Upper lobe of left lung (tissue), 4 donors: ENCODE results near the gene RCL1.

Source experiments
- CTCF ChIP-seq, 6 experiments: fragments of 450-650 bp in 4 of 6; fragments of 200-600 bp in 2 of 6; sonication (generic) in 2 of 6; IDR thresholded peaks; one replicate each; pipeline ENCODE4 v1.5.1; 2016 to 2019; ENCODE audit warnings: antibody characterized with exemption in 6 of 6
- POLR2A ChIP-seq, 4 donors: fragments of 450-650 bp; IDR thresholded peaks; one replicate each; pipeline ENCODE4 v1.5.1; 2016 to 2017; ENCODE audit warnings: antibody characterized with exemption in 4 of 4, mild to moderate bottlenecking in 2 of 4
- POLR2AphosphoS5 ChIP-seq, 2 donors: sonication (generic); formaldehyde crosslinking; IDR thresholded peaks; one replicate each; pipeline ENCODE4 v1.5.1; 2017; ENCODE audit warnings: antibody characterized with exemption in 2 of 2

- no peak for TF ChIP-seq CTCF (IDR thresholded peaks at IDR 0.05)
- TF ChIP-seq POLR2AphosphoS5 (IDR thresholded peaks at IDR 0.05): no peak
- TF ChIP-seq POLR2A (IDR thresholded peaks at IDR 0.05): no peak
Observed at GRCh38 chr9:4883326-4883873, 90.7 kb downstream of the RCL1 start.
